ENCODE data around the gene MTG2.

Gene MTG2

DNA sequence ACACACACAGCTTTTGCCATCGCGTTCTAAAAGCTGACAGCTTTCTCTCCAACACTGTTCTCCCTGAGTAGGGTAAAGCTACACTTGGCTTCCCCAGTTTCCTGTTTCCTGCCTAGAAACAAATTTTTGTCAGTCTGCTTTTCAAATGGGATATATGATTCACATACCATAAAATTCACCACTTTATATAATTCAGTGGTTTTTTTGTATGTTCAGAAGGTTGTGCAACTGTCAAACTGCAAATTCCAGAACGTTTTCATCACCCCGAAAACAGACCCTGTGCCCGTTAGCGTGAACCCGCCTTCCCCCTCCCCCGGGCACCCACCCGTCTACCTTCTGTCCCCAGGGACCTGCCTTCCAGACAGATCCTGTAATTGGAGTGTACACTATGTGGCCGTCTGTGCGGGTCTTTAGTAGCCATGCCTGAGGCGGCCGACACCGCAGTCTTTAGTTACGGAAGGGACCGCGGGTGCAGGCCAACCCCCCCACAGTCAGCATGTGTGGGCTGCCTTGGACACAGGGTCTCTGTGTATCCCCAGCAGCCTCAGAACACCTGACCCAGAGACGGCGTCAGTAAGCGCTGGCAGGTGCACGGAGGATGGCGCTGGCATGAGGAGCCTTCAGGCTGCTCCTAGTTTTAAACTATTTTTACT lies 20.7 kb downstream of the MTG2 start:
- Histone ChIP-seq H3K27ac (ENCODE audit: low read length) (no peak overlapping the region), H3K27me3 (replicated peaks; ENCODE audit: insufficient read depth, low read length) (no peaks in the 10 kb centered on the region; the same call in 1 of the 2 replicates)
- DNase-seq: no peak

GRCh38 chr20:62205618-62206387 lies 23.0 kb downstream of the MTG2 start:
- Histone ChIP-seq H3F3A (ENCODE audit: insufficient read depth, low read length) (no peaks in the 10 kb centered on the region), H3K4me2 (ENCODE audit: low read depth, low read length) (no peak overlapping the region), H2AFZ (ENCODE audit: low read length) (no peak overlapping the region), H3K4me1 (ENCODE audit: low read length) (no peaks in the 10 kb centered on the region), H3K9me2 (replicated peaks; ENCODE audit: insufficient read depth, low read length) (no peaks in the 10 kb centered on the region), H3K4me3 (ENCODE audit: low read length) (no peak overlapping the region), H3K9me3 (replicated peaks; ENCODE audit: insufficient read depth, low read length) (no peaks in the 10 kb centered on the region), H3K27ac (ENCODE audit: low read length) (no peak overlapping the region), H3K9ac (ENCODE audit: low read length) (no peak overlapping the region), H3K27me3 (replicated peaks; ENCODE audit: insufficient read depth, low read length) (peaks cover 21% of the 10 kb centered on the region), H3K79me2 (ENCODE audit: low read length) (no peaks in the 10 kb centered on the region), H4K20me1 (ENCODE audit: insufficient read depth, low read length) (no peaks in the 10 kb centered on the region), H3K36me3 (replicated peaks; ENCODE audit: insufficient read depth, low read length) (no peaks in the 10 kb centered on the region)
- no peak for DNase-seq
- TF ChIP-seq, protein P1, sequence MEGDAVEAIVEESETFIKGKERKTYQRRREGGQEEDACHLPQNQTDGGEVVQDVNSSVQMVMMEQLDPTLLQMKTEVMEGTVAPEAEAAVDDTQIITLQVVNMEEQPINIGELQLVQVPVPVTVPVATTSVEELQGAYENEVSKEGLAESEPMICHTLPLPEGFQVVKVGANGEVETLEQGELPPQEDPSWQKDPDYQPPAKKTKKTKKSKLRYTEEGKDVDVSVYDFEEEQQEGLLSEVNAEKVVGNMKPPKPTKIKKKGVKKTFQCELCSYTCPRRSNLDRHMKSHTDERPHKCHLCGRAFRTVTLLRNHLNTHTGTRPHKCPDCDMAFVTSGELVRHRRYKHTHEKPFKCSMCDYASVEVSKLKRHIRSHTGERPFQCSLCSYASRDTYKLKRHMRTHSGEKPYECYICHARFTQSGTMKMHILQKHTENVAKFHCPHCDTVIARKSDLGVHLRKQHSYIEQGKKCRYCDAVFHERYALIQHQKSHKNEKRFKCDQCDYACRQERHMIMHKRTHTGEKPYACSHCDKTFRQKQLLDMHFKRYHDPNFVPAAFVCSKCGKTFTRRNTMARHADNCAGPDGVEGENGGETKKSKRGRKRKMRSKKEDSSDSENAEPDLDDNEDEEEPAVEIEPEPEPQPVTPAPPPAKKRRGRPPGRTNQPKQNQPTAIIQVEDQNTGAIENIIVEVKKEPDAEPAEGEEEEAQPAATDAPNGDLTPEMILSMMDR (IDR thresholded peaks at IDR 0.05; ENCODE audit: low read length): no peak

More for the DNA sequence above, 20.7 kb downstream of the MTG2 start:
- H2AFZ ChIP-seq (ENCODE audit: low read length): no peak overlapping the region
- no peak overlapping the region for H3K4me2 ChIP-seq (ENCODE audit: low read depth, low read length)
- TF ChIP-seq EZH2 (optimal IDR thresholded peaks at IDR 0.05; ENCODE audit: low read depth, low read length) (no peak), EZH2phosphoT487 (IDR thresholded peaks at IDR 0.05; ENCODE audit: low read length) (no peak)
- TF ChIP-seq, protein P1 (IDR thresholded peaks at IDR 0.05; ENCODE audit: low read length): no peak
- no peak overlapping the region for H3K4me3 ChIP-seq (ENCODE audit: low read length)
- H3K9ac ChIP-seq (ENCODE audit: low read length): no peak overlapping the region
- no peaks in the 10 kb centered on the region for H3F3A ChIP-seq (ENCODE audit: insufficient read depth, low read length)
- H3K9me3 ChIP-seq (replicated peaks; ENCODE audit: insufficient read depth, low read length): no peaks in the 10 kb centered on the region
- H3K79me2 ChIP-seq (ENCODE audit: low read length): no peaks in the 10 kb centered on the region
- H3K9me2 ChIP-seq (replicated peaks; ENCODE audit: insufficient read depth, low read length): no peaks in the 10 kb centered on the region
- H4K20me1 ChIP-seq (ENCODE audit: insufficient read depth, low read length): no peaks in the 10 kb centered on the region
- H3K36me3 ChIP-seq (replicated peaks; ENCODE audit: insufficient read depth, low read length): no peaks in the 10 kb centered on the region
- no peaks in the 10 kb centered on the region for H3K4me1 ChIP-seq (ENCODE audit: low read length)

DNA sequence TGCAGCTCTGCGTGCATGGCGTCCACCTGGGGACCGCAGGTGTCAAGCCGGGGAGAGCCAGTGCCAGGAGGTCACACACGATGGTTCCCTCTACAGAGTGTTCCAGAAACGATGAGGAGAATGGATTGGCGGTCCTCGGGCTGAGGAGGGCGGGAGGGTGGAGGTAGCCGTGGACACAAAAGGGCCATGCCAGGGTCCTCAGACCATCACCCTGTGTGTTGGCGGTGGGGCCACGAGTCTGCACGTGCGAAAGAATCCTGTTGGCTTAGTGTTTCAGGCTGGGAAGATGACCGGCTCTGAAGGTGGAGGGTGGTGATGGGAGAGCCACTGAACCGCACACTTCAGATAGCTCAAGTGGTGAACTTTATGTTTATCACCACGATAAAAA lies 23.6 kb downstream of the MTG2 start:
- Histone ChIP-seq H3K9me2 (replicated peaks; ENCODE audit: insufficient read depth, low read length) (no peaks in the 10 kb centered on the region), H3K27me3 (replicated peaks; ENCODE audit: insufficient read depth, low read length) (peaks cover 27% of the 10 kb centered on the region), H3K9me3 (replicated peaks; ENCODE audit: insufficient read depth, low read length) (no peaks in the 10 kb centered on the region), H4K20me1 (ENCODE audit: insufficient read depth, low read length) (no peaks in the 10 kb centered on the region), H3K79me2 (ENCODE audit: low read length) (no peaks in the 10 kb centered on the region), H3F3A (ENCODE audit: insufficient read depth, low read length) (no peaks in the 10 kb centered on the region), H3K4me2 (ENCODE audit: low read depth, low read length) (no peak overlapping the region), H3K4me1 (ENCODE audit: low read length) (no peaks in the 10 kb centered on the region), H3K36me3 (replicated peaks; ENCODE audit: insufficient read depth, low read length) (no peaks in the 10 kb centered on the region), H3K27ac (ENCODE audit: low read length) (no peak overlapping the region), H3K9ac (ENCODE audit: low read length) (no peak overlapping the region), H3K4me3 (ENCODE audit: low read length) (no peak overlapping the region), H2AFZ (ENCODE audit: low read length) (no peak overlapping the region)
- no peak for DNase-seq
- TF ChIP-seq, protein P1 (IDR thresholded peaks at IDR 0.05; ENCODE audit: low read length): no peak
- no peak for TF ChIP-seq EZH2phosphoT487 (IDR thresholded peaks at IDR 0.05; ENCODE audit: low read length)
- no peak for TF ChIP-seq EZH2 (optimal IDR thresholded peaks at IDR 0.05; ENCODE audit: low read depth, low read length)

All from MM.1S (cell line).